Activated CD4-positive, alpha-beta T cell treated with anti-CD3 and anti-CD28 coated beads for 48 hours (primary cell): ENCODE results near the gene HAUS6.
"Not testable (repeated sequence)": the region's sequence is repeated elsewhere in the genome, so short reads cannot be mapped to it uniquely, and the experiment has no call there.

ENCODE experiments used
- DNase-seq: peaks from one replicate; pipeline ENCODE4 v3.0.0-alpha.2; 2020

HAUS6 gene

GRCh38 chr9:19036611-19037010 is 66.1 kb downstream of the HAUS6 start:
- no peak for DNase-seq

- no peak for DNase-seq
Observed at GRCh38 chr9:19033015-19033414, 69.7 kb downstream of the HAUS6 start, which contains the start of gene SAXO1. Gene SAXO1 (minus strand): TSS chr9:19033209. CDS start chr9:19032908, 301 bp downstream.

- no peak for DNase-seq
Observed at GRCh38 chr9:19032406-19032805, 70.3 kb downstream of the HAUS6 start.

GRCh38 chr9:19030899-19031298 is 71.8 kb downstream of the HAUS6 start:
- DNase-seq: no peak

GRCh38 chr9:19028835-19029451 is 73.8 kb downstream of the HAUS6 start:
- peak; percentile 26 for DNase-seq

GRCh38 chr9:19027825-19028224 is 74.9 kb downstream of the HAUS6 start:
- DNase-seq: no peak

GRCh38 chr9:19026375-19026774 is 76.3 kb downstream of the HAUS6 start:
- DNase-seq: peak; percentile 32

- DNase-seq: no peak
Observed at GRCh38 chr9:19023078-19023477, 79.6 kb downstream of the HAUS6 start.

- DNase-seq: no peak
Observed at GRCh38 chr9:19022206-19022605, 80.5 kb downstream of the HAUS6 start.

GRCh38 chr9:19021649-19022048 is 81.1 kb downstream of the HAUS6 start:
- not testable (repeated sequence) for DNase-seq

- DNase-seq: no peak
Observed at GRCh38 chr9:19020886-19021455, 81.7 kb downstream of the HAUS6 start.

GRCh38 chr9:19018201-19018600 is 84.5 kb downstream of the HAUS6 start:
- no peak for DNase-seq

GRCh38 chr9:19009391-19009965 is 93.2 kb downstream of the HAUS6 start:
- DNase-seq: no peak
